Endothelial cell of umbilical vein (primary cell): ENCODE data around the gene CACNA2D1. TPM values are rescaled to one million over a fixed set of nuclear protein-coding genes. Genes with fewer than 3 reads are reported as not detected.

ENCODE experiments used
- BruUV-seq: library from RNA; stranded (reverse); fragments of 400-500 nt; replicated peaks from 2 replicates; lab custom pipeline; 2021; lab: Mats Ljungman, UMichigan
- CTCF ChIA-PET: fragments of 300-600, 350-600 bp; sonication (Branson Sonifier 250); formaldehyde crosslinking; loops from one replicate; lab custom pipeline; 2021; ENCODE audit warnings: antibody characterized with exemption, inconsistent platforms; lab: Charles Lee
- POLR2A ChIA-PET: fragments of 300-600, 350-600 bp; sonication (Branson Sonifier 250); formaldehyde crosslinking; loops from one replicate; lab custom pipeline; 2021; ENCODE audit warnings: antibody characterized with exemption, inconsistent platforms; lab: Charles Lee
- DNase-seq: peaks from one replicate; pipeline ENCODE4 v3.0.0-alpha.2; 2011; ENCODE audit warnings: low read depth, low spot score
- FAIRE-seq: peaks from 2 replicates; lab custom pipeline; 2011; peaks lifted over from hg19 to GRCh38; lab: Jason Lieb, UNC
- H2AFZ ChIP-seq: 2 replicates; pipeline ENCODE4 v1.6.0; 2012; ENCODE audit warnings: low read depth, low read length, control low read depth, inconsistent platforms
- H3K27ac ChIP-seq: 2 replicates; pipeline ENCODE4 v1.5.1; 2011; ENCODE audit warnings: low read depth, mild to moderate bottlenecking, control low read depth, low read length, moderate library complexity; ENCODE audit not compliant: insufficient read depth
- H3K27me3 ChIP-seq, 2 experiments: 2 replicates each; pipeline versions ENCODE4 v1.6.0 to v1.6.1; 2011; ENCODE audit warnings: low read length in 2 of 2, mixed read lengths in 1 of 2; ENCODE audit not compliant: control insufficient read depth in 2 of 2, insufficient read depth in 2 of 2
- H3K36me3 ChIP-seq, 2 experiments: 2 replicates in 1 of 2; 3 replicates in 1 of 2; pipeline ENCODE4 v1.5.1; 2011; ENCODE audit warnings: low read length in 2 of 2, mild to moderate bottlenecking in 1 of 2, moderate library complexity in 1 of 2; ENCODE audit not compliant: control insufficient read depth in 2 of 2, insufficient read depth in 2 of 2; ENCODE audit errors: extremely low read depth in 1 of 2
- H3K4me1 ChIP-seq: 3 replicates; pipeline ENCODE4 v1.5.1; 2011; ENCODE audit warnings: mild to moderate bottlenecking, low read length; ENCODE audit not compliant: control insufficient read depth, insufficient read depth; ENCODE audit errors: extremely low read depth
- H3K4me2 ChIP-seq: 2 replicates; pipeline ENCODE4 v1.6.1; 2011; ENCODE audit warnings: low read length, control low read depth, mixed read lengths; ENCODE audit not compliant: insufficient read depth
- H3K4me3 ChIP-seq, 3 experiments: fragments of 200-600 bp in 1 of 3; sonication (generic), shearing (Covaris generic) in 1 of 3; replicated peaks in 1 of 3; 2 replicates each; pipeline ENCODE4 v1.5.1; 2011 to 2016; ENCODE audit warnings: control low read depth in 3 of 3, low read length in 3 of 3, mild to moderate bottlenecking in 2 of 3, inconsistent platforms in 1 of 3, low read depth in 1 of 3, moderate library complexity in 1 of 3; ENCODE audit not compliant: insufficient read depth in 1 of 3
- H3K79me2 ChIP-seq: 2 replicates; pipeline ENCODE4 v1.6.0; 2012; ENCODE audit warnings: low read length, inconsistent platforms; ENCODE audit not compliant: control insufficient read depth, insufficient read depth
- H3K9ac ChIP-seq: replicated peaks from 2 replicates; pipeline ENCODE3; 2011; ENCODE audit warnings: low read length, control low read depth; ENCODE audit not compliant: insufficient read depth; ENCODE audit errors: extremely low read depth
- H3K9me1 ChIP-seq: replicated peaks from 3 replicates; pipeline ENCODE4 v1.6.0; 2011; ENCODE audit warnings: mild to moderate bottlenecking, low read length; ENCODE audit not compliant: control insufficient read depth, insufficient read depth; ENCODE audit errors: extremely low read depth
- H3K9me3 ChIP-seq: replicated peaks from 2 replicates; pipeline ENCODE4 v1.5.1; 2012; ENCODE audit warnings: low read length, inconsistent platforms; ENCODE audit not compliant: control insufficient read depth, insufficient read depth
- H4K20me1 ChIP-seq: replicated peaks from 2 replicates; pipeline ENCODE3; 2011; ENCODE audit warnings: mild to moderate bottlenecking, low read length; ENCODE audit not compliant: control insufficient read depth, insufficient read depth; ENCODE audit errors: extremely low read depth
- CTCF ChIP-seq, 2 donors: IDR thresholded peaks; 1 replicate in 1 of 2; 2 replicates in 1 of 2; pipeline ENCODE4 v1.5.1; 2011; ENCODE audit warnings: low read length in 2 of 2, mild to moderate bottlenecking in 2 of 2, moderate library complexity in 2 of 2, control low read depth in 1 of 2, inconsistent platforms in 1 of 2, low read depth in 1 of 2; ENCODE audit not compliant: insufficient read depth in 1 of 2; ENCODE audit errors: extremely low read depth in 1 of 2
- EZH2 ChIP-seq: IDR thresholded peaks from 2 replicates; pipeline ENCODE4 v1.6.1; 2012; ENCODE audit warnings: borderline replicate concordance, low read depth, mild to moderate bottlenecking, moderate library complexity, low read length, inconsistent platforms; ENCODE audit not compliant: severe bottlenecking
- FOS ChIP-seq: IDR thresholded peaks from 2 replicates; pipeline ENCODE4 v1.6.1; 2011; ENCODE audit warnings: mild to moderate bottlenecking, low read length, moderate library complexity, borderline replicate concordance; ENCODE audit not compliant: insufficient read depth
- GATA2 ChIP-seq: IDR thresholded peaks from 2 replicates; pipeline ENCODE4 v1.7.0; 2011; ENCODE audit warnings: low read depth, mild to moderate bottlenecking, moderate library complexity, mixed read lengths, low read length; ENCODE audit not compliant: insufficient read length, insufficient read depth
- JUN ChIP-seq: IDR thresholded peaks from 2 replicates; pipeline ENCODE4 v1.6.1; 2011; ENCODE audit warnings: borderline replicate concordance, low read depth; ENCODE audit not compliant: insufficient read length, insufficient read depth
- MYC ChIP-seq: IDR thresholded peaks from one replicate; pipeline ENCODE4 v1.6.1; 2011; ENCODE audit warnings: mild to moderate bottlenecking, low read depth, low read length
- POLR2A ChIP-seq: IDR thresholded peaks from 2 replicates; pipeline ENCODE4 v1.6.1; 2012; ENCODE audit warnings: low read depth, mild to moderate bottlenecking, control low read depth, low read length
- dilution Hi-C: fragments of 300-500 bp; cut with MboI; formaldehyde crosslinking; loops from one replicate; pipeline ENCODE4 v1.15.0; 2019; ENCODE audit warnings: low sequenced_read_pairs; ENCODE audit not compliant: extremely low pct_ligation_motif_present
- intact Hi-C: fragments of 100-400 bp; cut with micrococcal nuclease; formaldehyde crosslinking; loops from one replicate; pipeline ENCODE4 v1.10.0; 2022
- polyA plus RNA-seq, 4 experiments: library from polyadenylated mRNA; depleted of rRNA in 3 of 4; stranded (reverse) in 3 of 4; unstranded in 1 of 4; fragments of >200 nt; gene quantifications; 2 replicates each; pipeline versions ENCODE4 v1.2.1 to v1.2.3, GENCODE V29; 2011 to 2012; ENCODE audit warnings: missing spikeins in 1 of 4
- total RNA-seq: library from RNA; stranded (reverse); gene quantifications from 2 replicates; pipeline ENCODE4 v1.2.3, GENCODE V29; 2021

Gene CACNA2D1
- total and polyA plus RNA-seq, 2 donors (not counting 3 experiments of a cell fraction or from before 2014, with no cell fraction given), result 4.1 to 38.6 TPM

DNA sequence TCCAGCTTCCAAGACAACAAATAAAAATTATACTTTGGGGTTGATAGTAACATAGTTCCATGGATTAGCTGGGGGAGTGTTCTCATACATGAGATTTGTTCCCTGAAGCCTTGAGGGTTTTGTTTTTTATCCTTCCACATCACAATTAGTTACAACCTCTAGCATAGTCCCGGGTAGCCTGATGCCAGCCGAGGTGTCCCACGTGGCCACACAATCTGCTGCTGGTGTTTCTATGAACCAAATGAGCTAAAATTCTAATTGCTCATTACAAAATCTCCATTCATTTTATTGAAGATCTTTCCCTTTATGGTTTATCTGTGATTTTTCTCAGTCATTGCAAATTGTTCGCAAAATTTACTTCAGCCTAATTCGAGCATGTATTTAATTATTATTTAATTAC, 84.7 kb downstream of the CACNA2D1 start:
- no peak overlapping the region for H3K4me3 ChIP-seq
- H4K20me1 ChIP-seq, result peaks cover 2% of the 10 kb centered on the region
- H3K9me1 ChIP-seq, result no peaks in the 10 kb centered on the region
- FAIRE-seq (no peak), DNase-seq (no peak)
- intact Hi-C loops (no loop called here), dilution Hi-C loops (no loop called here)
- H3K9me3 ChIP-seq, result no peaks in the 10 kb centered on the region
- H3K4me1 ChIP-seq, result no peaks in the 10 kb centered on the region
- no peaks in the 10 kb centered on the region for H3K36me3 ChIP-seq
- H3K79me2 ChIP-seq, result no peaks in the 10 kb centered on the region
- no peak overlapping the region for H3K27ac ChIP-seq
- CTCF ChIA-PET, result interaction anchor here (1.3 to 1.6 kb wide), 2 partner anchors 123 to 125 kb away, joined by 5 to 6 read pairs; no protein-coding TSS in a partner anchor
- no peak overlapping the region for H2AFZ ChIP-seq
- POLR2A ChIA-PET, result no interaction called here
- BruUV-seq, result no TSS peak
- H3K27me3 ChIP-seq, result no peaks in the 10 kb centered on the region
- no peak overlapping the region for H3K4me2 ChIP-seq
- no peak for TF ChIP-seq POLR2A
- TF ChIP-seq EZH2, result no peak
- TF ChIP-seq FOS, result no peak
- no peak for TF ChIP-seq MYC
- no peak overlapping the region for H3K9ac ChIP-seq

- no peaks in the 10 kb centered on the region for H3K36me3 ChIP-seq
- no peaks in the 10 kb centered on the region for H3K79me2 ChIP-seq
- no peak for TF ChIP-seq CTCF (IDR thresholded peaks at IDR 0.05; ENCODE audit: extremely low read depth in 1 of 2, insufficient read depth in 1 of 2, low read depth in 1 of 2, low read length in 2 of 2)
- TF ChIP-seq POLR2A, result no peak
- TF ChIP-seq GATA2, result no peak
- TF ChIP-seq JUN, result no peak
- no peak for TF ChIP-seq FOS
- no peak for TF ChIP-seq EZH2
- no peaks in the 10 kb centered on the region for H3K4me1 ChIP-seq
- peaks cover 2% of the 10 kb centered on the region for H4K20me1 ChIP-seq
- H3K4me2 ChIP-seq, result no peak overlapping the region
- dilution Hi-C loops, result no loop called here
- H3K4me3 ChIP-seq, result no peak overlapping the region
- FAIRE-seq (no peak), DNase-seq (no peak)
- no peaks in the 10 kb centered on the region for H3K27me3 ChIP-seq
- intact Hi-C loops, result no loop called here
- H2AFZ ChIP-seq, result no peak overlapping the region
- POLR2A ChIA-PET, result no interaction called here
- H3K9ac ChIP-seq, result no peak overlapping the region
- no peaks in the 10 kb centered on the region for H3K9me1 ChIP-seq
- BruUV-seq, result no TSS peak
- CTCF ChIA-PET, result interaction anchor here (1.6 kb wide), 1 partner anchor 124 kb away, joined by 5 read pairs; no protein-coding TSS in a partner anchor
- H3K9me3 ChIP-seq, result no peaks in the 10 kb centered on the region
- H3K27ac ChIP-seq, result no peak overlapping the region
Measured at GRCh38 chr7:82358009-82358578, 85.5 kb downstream of the CACNA2D1 start.
